K562 (cell line): ENCODE data around the gene SUPT5H. TPM values are rescaled to one million over a fixed set of nuclear protein-coding genes. Genes with fewer than 3 reads are reported as not detected.

ENCODE experiments used
- CBX2 ChIP-seq: fragments of 200-600 bp; sonication (generic); IDR thresholded peaks from one replicate; pipeline ENCODE4 v1.6.1; 2012; ENCODE audit warnings: mild to moderate bottlenecking, low read length, inconsistent platforms; ENCODE audit not compliant: insufficient read depth, poor library complexity, severe bottlenecking
- HIVEP1 ChIP-seq: fragments of 250-450 bp; sonication (Bioruptor Pico); IDR thresholded peaks from 2 replicates; pipeline ENCODE4 v1.4.0; 2020; ENCODE audit warnings: mild to moderate bottlenecking
- MTA1 ChIP-seq: fragments of 450-650 bp; IDR thresholded peaks from 2 replicates; pipeline ENCODE4 v1.6.1; 2017; ENCODE audit warnings: borderline replicate concordance
- NONO ChIP-seq, 2 experiments: fragments of 200-400 bp in 1 of 2; fragments of 450-650 bp in 1 of 2; formaldehyde crosslinking in 1 of 2; IDR thresholded peaks; 2 replicates each; pipeline ENCODE4 v1.6.1; 2017; ENCODE audit warnings: low read depth in 2 of 2, mild to moderate bottlenecking in 2 of 2, moderate library complexity in 2 of 2, low read length in 1 of 2
- PHB ChIP-seq: fragments of 250-450 bp; sonication (Bioruptor Pico); IDR thresholded peaks from 2 replicates; pipeline ENCODE4 v1.5.0; 2021
- RBBP5 ChIP-seq: fragments of 200-600 bp; sonication (generic); IDR thresholded peaks from 2 replicates; pipeline ENCODE4 v1.6.1; 2012; ENCODE audit warnings: borderline replicate concordance, mild to moderate bottlenecking, low read length, control low read depth, inconsistent platforms; ENCODE audit not compliant: insufficient read depth, poor library complexity, severe bottlenecking
- RBFOX2 ChIP-seq: fragments of 200-400 bp; formaldehyde crosslinking; IDR thresholded peaks from 2 replicates; pipeline ENCODE4 v1.6.1; 2017; ENCODE audit warnings: low read depth, mild to moderate bottlenecking, low read length, moderate library complexity
- SRSF7 ChIP-seq: fragments of 200-400 bp; formaldehyde crosslinking; optimal IDR thresholded peaks from 2 replicates; pipeline ENCODE3; 2017; ENCODE audit warnings: mild to moderate bottlenecking, low read depth, low read length
- SUPT5H ChIP-seq: fragments of 450-650 bp; IDR thresholded peaks from 2 replicates; pipeline ENCODE4 v1.6.1; 2016
- ZBTB8A ChIP-seq: fragments of 450-650 bp; IDR thresholded peaks from 2 replicates; pipeline ENCODE4 v1.6.1; 2018; ENCODE audit warnings: mild to moderate bottlenecking, moderate library complexity; ENCODE audit not compliant: partially characterized antibody
- ZNF717 ChIP-seq: fragments of 250-450 bp; sonication (Bioruptor Pico); IDR thresholded peaks from 2 replicates; pipeline ENCODE4 v1.5.0; 2021
- polyA plus RNA-seq, 8 experiments: library from polyadenylated mRNA; depleted of rRNA in 4 of 8; stranded (reverse) in 5 of 8; unstranded in 3 of 8; fragments of >200 nt; fragmentation: Nextera tagmentation in 2 of 8; fragmentation: Illumina TruSeq in 1 of 8; extraction: Ambion mirVana in 2 of 8; extraction: Trizol in 1 of 8; gene quantifications; 2 replicates each; pipeline versions ENCODE4 v1.2.1 to v1.2.3, GENCODE V29; 2011 to 2014; ENCODE audit warnings: inconsistent platforms in 1 of 8, missing spikeins in 1 of 8
- total RNA-seq, 7 experiments: library from RNA; depleted of rRNA in 6 of 7; stranded (reverse); fragments of >200 nt in 6 of 7; fragmentation: Illumina TruSeq in 2 of 7; extraction: Trizol in 2 of 7; gene quantifications; 2 replicates each; pipeline versions ENCODE4 v1.2.1 to v1.2.3, GENCODE V29; 2011 to 2021; ENCODE audit warnings: low replicate concordance in 1 of 7
- TF ChIP-seq, protein P1 (sequence below): fragments of 450-650 bp; IDR thresholded peaks from 2 replicates; pipeline ENCODE4 v1.7.1; 2018; ENCODE audit warnings: mild to moderate bottlenecking, low read depth; ENCODE audit not compliant: partially characterized antibody
- TF ChIP-seq, protein P2 (sequence below): fragments of 450-650 bp; IDR thresholded peaks from 2 replicates; pipeline ENCODE4 v1.6.1; 2018; ENCODE audit not compliant: partially characterized antibody
- TF ChIP-seq, protein P3 (sequence below): sonication (generic); formaldehyde crosslinking; IDR thresholded peaks from 2 replicates; pipeline ENCODE4 v1.8.0; 2023; ENCODE audit warnings: mild to moderate bottlenecking, missing genetic modification reagents
- TF ChIP-seq, protein P4 (sequence below): fragments of 250-450 bp; sonication (Bioruptor Pico); IDR thresholded peaks from 2 replicates; pipeline ENCODE4 v1.5.1; 2021; ENCODE audit warnings: mild to moderate bottlenecking
- TF ChIP-seq, protein P5 (sequence below): fragments of 450-650 bp; formaldehyde crosslinking; IDR thresholded peaks from 2 replicates; pipeline ENCODE4 v1.4.0; 2020; ENCODE audit warnings: mild to moderate bottlenecking, moderate library complexity

The SUPT5H gene
- total and polyA plus RNA-seq, 9 of the 15 experiments (the other 6 are each of a cell fraction or from before 2014, with no cell fraction given): 13.3 to 85.9 (median 35.9) TPM

DNA sequence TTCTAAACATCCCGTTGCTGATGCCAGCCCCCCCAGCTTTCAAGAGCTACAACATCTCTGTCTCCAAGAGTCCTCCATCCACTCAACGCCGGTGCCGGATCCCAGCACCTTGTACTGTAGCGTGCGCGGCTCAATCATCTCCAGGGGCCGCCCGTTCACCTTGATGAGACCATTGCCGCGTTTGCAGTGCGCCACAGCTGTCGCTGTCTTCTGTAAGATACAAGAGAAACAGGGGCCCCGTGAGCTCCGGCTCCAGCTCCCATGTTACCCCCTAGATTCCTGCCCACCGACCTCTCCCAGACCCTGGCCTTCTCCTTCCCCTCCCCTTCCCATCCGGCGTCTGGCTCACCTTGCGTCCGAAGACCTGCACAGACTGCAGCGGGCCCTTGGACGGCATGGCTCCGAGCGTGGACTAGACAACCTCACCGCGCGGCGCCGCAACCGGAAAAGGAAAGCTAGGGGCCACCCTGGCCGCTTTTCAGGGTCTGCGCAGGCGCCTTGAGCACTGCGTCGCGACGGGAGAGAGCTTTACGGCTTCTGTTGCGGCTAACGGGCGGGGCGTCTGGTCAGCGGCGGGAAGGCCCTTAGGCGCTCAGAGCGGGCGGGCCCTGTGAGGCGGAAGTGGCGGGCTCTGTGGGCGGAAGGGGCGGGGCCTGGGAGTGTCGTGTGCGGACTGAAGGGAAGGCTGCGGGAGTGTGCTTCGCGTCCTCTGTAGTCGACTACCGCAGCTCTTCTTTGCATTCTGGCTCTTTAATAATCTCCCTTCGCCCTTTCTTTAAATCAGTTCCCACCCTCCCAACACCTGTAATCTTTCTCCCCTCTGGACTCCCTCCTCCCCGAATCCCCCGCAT lies 9.7 kb upstream of the SUPT5H start, which contains the start of gene RPS16 (continued):
- TF ChIP-seq, protein P1, sequence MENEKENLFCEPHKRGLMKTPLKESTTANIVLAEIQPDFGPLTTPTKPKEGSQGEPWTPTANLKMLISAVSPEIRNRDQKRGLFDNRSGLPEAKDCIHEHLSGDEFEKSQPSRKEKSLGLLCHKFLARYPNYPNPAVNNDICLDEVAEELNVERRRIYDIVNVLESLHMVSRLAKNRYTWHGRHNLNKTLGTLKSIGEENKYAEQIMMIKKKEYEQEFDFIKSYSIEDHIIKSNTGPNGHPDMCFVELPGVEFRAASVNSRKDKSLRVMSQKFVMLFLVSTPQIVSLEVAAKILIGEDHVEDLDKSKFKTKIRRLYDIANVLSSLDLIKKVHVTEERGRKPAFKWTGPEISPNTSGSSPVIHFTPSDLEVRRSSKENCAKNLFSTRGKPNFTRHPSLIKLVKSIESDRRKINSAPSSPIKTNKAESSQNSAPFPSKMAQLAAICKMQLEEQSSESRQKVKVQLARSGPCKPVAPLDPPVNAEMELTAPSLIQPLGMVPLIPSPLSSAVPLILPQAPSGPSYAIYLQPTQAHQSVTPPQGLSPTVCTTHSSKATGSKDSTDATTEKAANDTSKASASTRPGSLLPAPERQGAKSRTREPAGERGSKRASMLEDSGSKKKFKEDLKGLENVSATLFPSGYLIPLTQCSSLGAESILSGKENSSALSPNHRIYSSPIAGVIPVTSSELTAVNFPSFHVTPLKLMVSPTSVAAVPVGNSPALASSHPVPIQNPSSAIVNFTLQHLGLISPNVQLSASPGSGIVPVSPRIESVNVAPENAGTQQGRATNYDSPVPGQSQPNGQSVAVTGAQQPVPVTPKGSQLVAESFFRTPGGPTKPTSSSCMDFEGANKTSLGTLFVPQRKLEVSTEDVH: peak; percentile 86
- TF ChIP-seq, protein P2, sequence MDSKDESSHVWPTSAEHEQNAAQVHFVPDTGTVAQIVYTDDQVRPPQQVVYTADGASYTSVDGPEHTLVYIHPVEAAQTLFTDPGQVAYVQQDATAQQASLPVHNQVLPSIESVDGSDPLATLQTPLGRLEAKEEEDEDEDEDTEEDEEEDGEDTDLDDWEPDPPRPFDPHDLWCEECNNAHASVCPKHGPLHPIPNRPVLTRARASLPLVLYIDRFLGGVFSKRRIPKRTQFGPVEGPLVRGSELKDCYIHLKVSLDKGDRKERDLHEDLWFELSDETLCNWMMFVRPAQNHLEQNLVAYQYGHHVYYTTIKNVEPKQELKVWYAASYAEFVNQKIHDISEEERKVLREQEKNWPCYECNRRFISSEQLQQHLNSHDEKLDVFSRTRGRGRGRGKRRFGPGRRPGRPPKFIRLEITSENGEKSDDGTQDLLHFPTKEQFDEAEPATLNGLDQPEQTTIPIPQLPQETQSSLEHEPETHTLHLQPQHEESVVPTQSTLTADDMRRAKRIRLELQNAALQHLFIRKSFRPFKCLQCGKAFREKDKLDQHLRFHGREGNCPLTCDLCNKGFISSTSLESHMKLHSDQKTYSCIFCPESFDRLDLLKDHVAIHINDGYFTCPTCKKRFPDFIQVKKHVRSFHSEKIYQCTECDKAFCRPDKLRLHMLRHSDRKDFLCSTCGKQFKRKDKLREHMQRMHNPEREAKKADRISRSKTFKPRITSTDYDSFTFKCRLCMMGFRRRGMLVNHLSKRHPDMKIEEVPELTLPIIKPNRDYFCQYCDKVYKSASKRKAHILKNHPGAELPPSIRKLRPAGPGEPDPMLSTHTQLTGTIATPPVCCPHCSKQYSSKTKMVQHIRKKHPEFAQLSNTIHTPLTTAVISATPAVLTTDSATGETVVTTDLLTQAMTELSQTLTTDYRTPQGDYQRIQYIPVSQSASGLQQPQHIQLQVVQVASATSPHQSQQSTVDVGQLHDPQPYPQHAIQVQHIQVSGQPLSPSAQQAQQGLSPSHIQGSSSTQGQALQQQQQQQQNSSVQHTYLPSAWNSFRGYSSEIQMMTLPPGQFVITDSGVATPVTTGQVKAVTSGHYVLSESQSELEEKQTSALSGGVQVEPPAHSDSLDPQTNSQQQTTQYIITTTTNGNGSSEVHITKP: peak; percentile 75
- TF ChIP-seq, protein P3, sequence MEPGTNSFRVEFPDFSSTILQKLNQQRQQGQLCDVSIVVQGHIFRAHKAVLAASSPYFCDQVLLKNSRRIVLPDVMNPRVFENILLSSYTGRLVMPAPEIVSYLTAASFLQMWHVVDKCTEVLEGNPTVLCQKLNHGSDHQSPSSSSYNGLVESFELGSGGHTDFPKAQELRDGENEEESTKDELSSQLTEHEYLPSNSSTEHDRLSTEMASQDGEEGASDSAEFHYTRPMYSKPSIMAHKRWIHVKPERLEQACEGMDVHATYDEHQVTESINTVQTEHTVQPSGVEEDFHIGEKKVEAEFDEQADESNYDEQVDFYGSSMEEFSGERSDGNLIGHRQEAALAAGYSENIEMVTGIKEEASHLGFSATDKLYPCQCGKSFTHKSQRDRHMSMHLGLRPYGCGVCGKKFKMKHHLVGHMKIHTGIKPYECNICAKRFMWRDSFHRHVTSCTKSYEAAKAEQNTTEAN (CRISPR knock-in tag): no peak
- TF ChIP-seq MTA1: no peak
- TF ChIP-seq ZNF717 (CRISPR knock-in tag): no peak
- peak; percentile 100 for TF ChIP-seq SUPT5H
- TF ChIP-seq, protein P4, sequence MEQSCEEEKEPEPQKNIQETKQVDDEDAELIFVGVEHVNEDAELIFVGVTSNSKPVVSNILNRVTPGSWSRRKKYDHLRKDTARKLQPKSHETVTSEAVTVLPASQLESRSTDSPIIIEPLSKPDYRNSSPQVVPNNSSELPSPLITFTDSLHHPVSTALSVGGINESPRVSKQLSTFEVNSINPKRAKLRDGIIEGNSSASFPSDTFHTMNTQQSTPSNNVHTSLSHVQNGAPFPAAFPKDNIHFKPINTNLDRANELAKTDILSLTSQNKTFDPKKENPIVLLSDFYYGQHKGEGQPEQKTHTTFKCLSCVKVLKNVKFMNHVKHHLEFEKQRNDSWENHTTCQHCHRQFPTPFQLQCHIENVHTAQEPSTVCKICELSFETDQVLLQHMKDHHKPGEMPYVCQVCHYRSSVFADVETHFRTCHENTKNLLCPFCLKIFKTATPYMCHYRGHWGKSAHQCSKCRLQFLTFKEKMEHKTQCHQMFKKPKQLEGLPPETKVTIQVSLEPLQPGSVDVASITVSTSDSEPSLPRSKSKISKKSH: no peak
- TF ChIP-seq RBBP5: peak; percentile 84
- TF ChIP-seq CBX2: no peak
- TF ChIP-seq NONO (IDR thresholded peaks at IDR 0.05; ENCODE audit: low read depth in 2 of 2, low read length in 1 of 2): peak; percentile 35 to 90; a peak in 2 of 4 replicates
- TF ChIP-seq RBFOX2: peak; percentile 100
- no peak for TF ChIP-seq HIVEP1
- TF ChIP-seq ZBTB8A: no peak
- TF ChIP-seq PHB: no peak
- TF ChIP-seq SRSF7: no peak
- TF ChIP-seq, protein P5, sequence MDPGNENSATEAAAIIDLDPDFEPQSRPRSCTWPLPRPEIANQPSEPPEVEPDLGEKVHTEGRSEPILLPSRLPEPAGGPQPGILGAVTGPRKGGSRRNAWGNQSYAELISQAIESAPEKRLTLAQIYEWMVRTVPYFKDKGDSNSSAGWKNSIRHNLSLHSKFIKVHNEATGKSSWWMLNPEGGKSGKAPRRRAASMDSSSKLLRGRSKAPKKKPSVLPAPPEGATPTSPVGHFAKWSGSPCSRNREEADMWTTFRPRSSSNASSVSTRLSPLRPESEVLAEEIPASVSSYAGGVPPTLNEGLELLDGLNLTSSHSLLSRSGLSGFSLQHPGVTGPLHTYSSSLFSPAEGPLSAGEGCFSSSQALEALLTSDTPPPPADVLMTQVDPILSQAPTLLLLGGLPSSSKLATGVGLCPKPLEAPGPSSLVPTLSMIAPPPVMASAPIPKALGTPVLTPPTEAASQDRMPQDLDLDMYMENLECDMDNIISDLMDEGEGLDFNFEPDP (CRISPR knock-in tag): no peak
